T47D (cell line): Measurements from ENCODE around the gene ZFP1.

Experiments used
- DNase-seq, 2 experiments: peaks; one replicate each; pipeline versions ENCODE4 v3.0.0 to v3.0.0-alpha.2; 2011 to 2012; ENCODE audit warnings: low read depth in 1 of 2, low spot score in 1 of 2
- JUND ChIP-seq: IDR thresholded peaks from 2 replicates; pipeline ENCODE4 v1.6.1; 2012; ENCODE audit warnings: low read depth
- in situ Hi-C: cut with HindIII; loops from 2 replicates; pipeline ENCODE4 v1.10.0; 2016; ENCODE audit warnings: low sequenced_read_pairs, low pct_unique_long_range_greater_than_20kb

Gene ZFP1

DNA sequence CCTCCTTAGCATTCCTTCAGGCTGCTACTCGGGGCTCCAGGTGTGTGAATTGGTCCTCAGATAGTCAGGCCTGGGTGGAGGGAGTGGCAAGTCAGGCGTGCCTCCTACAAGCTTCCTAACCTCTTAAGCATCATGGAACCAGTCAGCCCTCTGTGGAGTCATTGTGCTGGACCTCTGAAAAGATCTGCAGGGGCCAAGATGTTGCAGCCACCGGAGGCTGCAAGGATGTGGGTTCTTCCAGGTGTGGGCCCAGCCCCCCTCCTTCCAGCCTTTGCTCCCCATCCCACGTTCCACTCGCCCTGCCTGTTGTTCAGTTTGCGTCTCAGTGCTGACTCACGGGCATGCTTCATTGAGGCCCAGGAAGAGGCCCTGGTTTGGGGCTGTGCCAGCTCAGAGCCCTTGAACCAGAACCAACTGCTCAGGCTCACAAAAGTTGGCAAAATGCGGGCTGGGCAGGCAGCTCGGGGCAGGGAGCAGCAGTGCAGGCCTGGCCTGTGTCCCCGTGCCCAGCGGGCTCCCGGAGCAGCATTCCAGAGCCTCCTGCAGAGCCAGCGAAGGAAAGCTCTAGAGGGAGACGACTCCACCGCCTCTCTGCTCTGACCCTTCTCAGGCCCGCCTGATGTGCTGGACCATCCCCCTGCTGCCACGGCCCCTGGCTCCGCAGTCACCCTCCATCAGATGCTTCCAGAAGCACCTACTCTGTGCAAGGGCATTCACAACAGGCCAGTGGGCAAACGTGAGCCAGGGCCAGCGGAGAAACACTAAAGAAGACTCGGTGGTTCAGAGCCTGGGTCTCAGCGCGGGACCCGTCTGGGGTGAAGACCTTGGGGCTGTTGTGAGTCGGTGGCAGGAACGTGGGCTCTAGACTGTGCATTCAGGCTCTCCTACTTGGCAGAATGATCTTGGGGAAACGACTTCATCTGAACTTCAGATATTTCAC, 39.3 kb upstream of the ZFP1 start:
- in situ Hi-C loops, result no loop called here
- DNase-seq, result peak; percentile 56 to 98
- TF ChIP-seq JUND, result no peak; the same call in 1 of the 2 replicates

DNA sequence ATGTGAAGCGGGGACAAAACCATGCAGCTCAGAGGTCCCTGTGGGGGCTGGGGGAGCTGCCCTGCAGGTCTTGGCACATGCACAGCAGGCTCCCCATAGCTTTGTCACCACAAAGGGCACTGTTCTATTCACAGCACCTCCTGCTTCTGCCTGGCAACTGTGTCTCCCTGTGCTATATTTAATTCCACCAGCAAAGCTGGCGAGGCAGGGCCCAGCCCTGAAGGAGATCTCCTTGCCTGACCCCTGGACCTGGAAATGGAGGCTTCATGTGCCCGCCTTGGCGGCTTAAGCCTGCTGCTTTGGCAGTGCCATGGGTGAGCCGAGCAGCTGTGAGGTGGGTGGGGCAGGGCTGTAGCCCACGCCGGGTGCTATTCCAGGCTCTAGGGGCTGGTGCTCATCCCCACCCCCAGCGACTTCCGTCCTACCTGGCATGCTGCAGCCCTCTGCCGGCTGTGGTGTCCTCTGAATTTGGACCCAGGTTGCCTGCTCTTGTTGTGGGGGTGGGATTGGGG, 38.5 kb upstream of the ZFP1 start:
- no peak for TF ChIP-seq JUND
- DNase-seq, result peak in 1 of 2 experiments; percentile 72
- in situ Hi-C loops, result no loop called here

DNA sequence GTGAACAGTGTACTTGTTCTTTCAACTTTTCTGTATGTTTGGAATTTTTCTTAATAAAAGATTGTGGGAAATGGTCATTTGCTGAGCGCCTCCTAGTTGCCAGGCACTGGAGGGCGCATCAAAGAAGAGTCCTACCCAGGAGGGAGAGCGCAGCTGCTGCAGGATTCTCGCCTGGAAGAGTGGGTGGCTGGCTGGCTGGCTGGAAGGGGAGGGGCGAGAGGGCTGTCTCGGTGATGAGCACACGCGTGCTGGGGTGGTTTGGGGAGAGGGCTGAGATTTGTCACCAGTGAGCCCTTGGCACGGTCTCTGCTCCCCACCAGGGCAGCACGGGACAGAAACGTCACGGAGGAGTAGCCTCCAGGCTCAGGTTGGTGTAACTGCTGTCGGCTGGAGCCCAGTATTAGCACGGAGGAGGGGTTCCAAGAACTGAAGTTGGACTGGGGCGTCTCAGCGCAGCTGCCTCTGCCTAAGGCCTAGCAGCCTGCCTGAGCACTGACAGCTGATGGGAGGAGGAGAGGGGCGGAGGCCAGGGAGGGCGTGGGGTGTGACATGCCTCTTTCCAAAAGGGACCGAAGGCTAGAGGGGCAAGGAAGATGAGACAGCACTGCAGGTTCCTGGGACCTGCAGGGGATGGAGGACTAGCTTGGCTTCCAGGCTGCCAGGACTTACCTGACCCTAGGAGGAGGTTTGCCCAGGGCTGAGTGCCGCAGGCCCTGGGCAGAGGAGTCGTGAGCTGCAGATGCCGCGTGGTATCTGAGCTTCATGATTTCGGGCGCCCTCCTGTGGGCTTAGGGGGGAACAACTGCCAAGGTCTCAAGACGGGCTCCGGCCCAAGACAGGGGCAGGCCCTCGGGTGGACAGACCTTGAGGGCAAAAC, 37.4 kb upstream of the ZFP1 start:
- DNase-seq, result peak; percentile 69 to 93
- in situ Hi-C loops, result no loop called here

DNA sequence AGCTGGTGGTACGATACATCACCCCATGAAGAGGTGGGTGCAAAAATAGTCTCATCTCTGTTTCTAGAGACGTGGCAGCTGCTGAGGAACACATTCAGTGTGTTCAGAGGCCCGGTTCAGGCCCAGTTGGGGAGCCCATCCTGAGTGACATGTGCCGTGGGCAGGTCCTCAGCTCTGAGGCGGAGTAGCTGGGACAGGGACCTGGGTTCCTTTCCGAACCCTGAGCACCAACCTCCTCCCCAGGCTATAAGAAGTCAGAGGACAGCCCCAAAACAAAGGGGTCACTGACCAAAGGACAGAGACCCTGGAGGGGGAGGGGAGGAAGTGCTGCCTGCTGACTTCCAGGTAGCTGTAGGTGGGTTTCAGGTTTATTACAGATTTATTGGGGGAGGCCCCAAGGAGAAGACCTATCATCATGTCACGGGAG, 36.8 kb upstream of the ZFP1 start:
- in situ Hi-C loops, result no loop called here
- DNase-seq, result no peak
- no peak for TF ChIP-seq JUND

More for the DNA sequence above, 37.4 kb upstream of the ZFP1 start:
- no peak for TF ChIP-seq JUND

DNA sequence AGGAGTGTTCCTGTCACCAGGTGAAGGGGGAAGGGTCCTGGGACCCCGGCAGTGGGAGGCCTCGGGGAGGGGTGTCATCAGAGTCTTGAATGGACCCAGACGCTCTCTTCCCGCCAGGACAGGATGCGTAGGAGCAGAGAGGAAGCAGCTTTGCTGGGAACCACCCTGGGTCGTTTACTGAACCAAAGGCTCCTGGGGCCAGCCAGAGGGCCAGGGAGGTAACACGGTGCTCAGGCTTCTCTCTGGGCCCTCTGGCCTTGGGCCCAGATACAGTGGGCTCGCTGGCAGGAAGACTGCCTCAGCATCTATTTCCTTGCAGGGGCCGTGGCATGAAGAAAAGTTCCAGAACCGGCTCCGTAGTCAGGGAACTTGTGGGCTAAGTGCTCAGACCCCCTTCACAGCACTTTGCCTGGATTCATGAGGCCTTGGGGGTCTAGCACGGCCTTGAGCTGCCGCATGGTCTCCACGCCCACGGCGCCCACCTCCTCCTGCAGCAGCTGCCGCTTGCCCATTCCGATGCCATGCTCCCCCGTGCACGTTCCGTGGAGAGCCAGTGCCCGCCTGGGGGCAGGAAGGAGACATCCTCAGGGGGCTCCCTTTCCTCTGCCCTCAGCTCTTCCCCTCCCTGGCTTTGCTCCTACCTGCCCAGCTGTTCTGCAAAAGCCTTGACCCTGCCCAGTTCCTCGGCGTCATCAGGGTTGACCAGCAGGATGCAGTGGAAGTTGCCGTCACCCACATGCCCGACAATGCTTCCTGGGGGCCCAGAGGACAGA, 36.2 kb upstream of the ZFP1 start:
- TF ChIP-seq JUND, result no peak
- in situ Hi-C loops, result no loop called here
- DNase-seq, result no peak

DNA sequence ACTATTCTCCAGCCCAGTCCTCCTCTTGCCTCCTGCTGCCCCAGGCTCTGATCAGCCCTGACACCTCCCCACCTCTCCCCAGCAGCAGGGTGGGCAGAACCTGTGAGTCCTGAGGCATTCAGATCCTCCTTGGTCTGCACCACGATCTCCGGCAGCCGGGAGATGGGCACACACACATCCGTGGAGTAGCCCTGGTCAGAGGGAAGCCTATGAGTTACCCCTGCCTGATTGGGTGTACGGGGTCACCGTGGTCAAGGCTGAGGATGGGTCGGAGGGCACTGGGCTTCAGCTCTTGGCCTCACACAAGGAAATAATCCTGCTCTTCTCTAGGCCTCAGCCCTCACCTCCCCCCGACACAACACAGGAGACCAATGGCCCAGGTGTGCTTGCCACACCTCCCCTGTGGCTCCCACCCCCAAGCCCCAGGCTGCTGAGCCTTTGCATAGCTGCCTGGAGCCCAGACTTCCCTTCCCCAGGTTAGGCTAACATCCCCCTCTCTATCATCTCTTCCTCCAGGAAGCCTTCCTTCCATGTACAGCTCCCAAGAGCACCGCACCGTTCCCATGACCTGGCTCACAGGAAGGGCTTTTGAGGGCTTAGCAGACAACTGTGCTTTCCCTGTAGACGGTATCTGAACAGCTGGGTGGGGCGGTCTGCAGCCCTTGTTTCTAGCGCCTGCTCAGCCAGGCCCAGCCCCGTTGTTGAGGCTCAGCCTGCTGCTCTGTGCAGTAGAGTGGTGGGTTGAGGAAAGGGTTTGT, 35.4 kb upstream of the ZFP1 start:
- in situ Hi-C loops, result no loop called here
- DNase-seq, result no peak
- TF ChIP-seq JUND, result no peak

DNA sequence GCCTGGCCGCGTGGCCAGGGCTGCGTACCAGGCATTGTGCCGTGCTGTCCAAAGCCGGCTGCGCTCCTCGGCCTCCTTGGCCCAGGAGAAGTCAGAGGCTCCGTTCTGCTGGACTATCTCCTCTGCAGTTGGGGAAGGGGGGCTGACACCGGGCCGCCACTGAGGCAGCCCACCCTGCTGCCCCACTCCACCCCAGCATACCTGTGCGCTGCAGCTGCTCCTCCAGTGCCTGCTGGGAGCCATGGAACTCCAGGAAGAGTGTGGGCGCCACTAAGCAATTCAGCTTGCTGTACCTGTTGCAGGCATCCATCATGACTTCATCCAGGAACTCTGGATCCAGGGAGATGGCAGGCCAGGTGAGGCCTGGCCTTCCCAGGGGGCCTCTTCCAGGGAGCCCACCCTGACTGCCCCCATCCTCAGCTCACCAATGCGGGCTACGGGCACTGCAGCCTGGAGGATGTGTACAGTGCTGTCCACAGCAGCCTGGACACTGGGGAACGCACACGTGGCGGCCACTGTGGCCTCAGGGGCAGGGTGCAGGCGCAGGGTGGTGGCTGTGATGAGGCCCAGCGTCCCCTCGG, 34.7 kb upstream of the ZFP1 start:
- in situ Hi-C loops, result no loop called here
- TF ChIP-seq JUND, result no peak
- no peak for DNase-seq

DNA sequence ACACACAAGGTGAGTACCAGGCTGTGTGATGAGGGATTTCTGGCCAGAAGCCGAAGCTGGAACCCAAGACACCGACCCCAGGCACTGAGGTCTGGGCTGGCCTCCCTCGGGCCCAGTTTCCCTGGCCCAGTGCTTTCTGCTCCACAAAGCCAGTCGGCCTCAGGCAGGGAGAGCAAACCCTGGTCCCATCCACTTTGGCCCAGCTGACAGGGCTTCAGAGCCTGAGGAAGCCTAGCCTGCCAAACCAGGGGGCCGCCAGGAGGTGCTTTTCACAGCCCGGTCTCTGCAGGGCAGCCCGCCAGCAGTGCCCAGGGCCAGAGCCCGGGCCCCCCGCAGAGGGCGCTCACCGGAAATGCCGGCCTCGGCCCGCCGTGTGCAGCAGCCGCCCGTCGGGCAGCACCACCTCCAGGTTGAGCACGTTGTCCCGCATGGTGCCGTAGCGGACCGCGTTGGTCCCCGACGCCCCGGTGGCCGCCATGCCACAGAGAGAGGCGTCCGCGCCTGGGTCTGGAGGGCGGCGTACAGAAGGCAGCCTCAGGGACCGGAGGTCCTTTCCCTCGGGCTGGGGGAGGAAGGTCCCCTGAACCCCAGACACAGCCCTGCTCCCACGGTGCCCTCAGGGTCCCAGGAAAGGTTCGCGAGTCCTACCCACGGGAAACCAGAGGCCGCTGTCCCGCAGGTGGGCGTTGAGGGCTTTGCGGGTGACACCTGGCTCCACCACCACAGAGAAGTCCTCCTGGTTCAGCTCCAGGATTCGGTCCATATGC, 34.0 kb upstream of the ZFP1 start:
- in situ Hi-C loops, result no loop called here
- DNase-seq, result no peak
- TF ChIP-seq JUND, result no peak

DNA sequence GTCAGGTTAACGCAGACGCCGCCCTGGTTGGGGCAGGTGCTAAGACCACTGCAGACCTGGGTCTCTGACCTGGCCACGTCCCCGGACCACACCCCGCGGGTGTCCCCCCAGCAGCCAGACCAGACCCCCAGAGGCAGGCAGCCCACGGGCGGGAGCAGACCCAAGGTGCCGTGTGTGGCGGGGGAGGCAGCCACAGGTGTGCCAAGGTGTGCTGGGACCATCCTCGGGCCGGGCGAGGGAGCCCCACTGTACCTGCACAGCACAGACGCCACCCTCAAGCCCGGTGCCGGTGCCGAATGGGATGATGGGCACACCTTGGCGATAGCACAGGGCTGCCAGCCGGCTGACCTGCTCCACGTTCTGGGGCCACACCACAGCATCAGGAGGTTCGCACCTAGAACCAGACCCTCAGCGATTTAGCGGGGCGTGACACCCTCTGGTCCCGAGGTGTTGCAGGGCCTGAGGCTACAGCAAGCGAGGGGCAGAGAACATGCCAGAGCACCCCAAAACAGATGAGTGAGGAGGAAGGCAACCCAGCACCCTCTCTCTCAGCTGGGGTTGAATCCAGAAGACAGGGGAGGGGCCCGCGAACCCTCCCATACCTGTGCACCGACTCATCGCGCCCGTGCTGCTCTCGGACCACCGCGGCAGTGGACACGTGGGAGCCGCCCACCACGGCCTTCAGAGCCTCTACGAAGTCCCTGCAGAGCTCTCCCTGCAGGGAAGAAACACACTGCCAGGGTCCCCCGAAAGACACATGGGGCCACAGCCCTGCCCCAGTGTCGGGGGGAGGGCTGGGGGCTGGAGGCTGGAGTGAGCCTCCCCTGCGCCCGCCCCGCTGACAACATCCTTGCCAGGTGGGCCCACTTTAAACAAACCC, 33.1 kb upstream of the ZFP1 start:
- DNase-seq, result no peak
- TF ChIP-seq JUND, result no peak
- in situ Hi-C loops, result no loop called here
